ENCODE data around the gene IRAG1.

DNA sequence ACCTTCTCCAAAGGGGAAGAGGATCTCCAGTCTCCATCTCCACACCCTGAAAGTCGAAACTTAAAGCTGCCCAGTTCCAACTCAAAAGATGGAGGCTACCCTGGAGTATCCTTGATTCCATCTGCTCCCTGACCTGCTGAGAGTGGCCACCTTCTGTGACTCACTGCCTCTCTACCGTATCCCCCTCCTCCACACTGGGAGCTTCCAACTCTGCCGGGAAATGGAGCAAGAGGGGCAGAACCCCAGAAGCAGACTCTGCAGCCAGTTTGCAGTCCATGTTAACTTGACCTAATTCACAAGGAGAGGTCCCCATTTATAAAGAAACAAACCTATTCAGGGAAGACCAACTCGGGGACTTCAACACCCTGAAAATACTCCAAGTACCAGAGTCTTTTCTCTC lies 22.0 kb upstream of the IRAG1 start:
- TF ChIP-seq, protein P1, sequence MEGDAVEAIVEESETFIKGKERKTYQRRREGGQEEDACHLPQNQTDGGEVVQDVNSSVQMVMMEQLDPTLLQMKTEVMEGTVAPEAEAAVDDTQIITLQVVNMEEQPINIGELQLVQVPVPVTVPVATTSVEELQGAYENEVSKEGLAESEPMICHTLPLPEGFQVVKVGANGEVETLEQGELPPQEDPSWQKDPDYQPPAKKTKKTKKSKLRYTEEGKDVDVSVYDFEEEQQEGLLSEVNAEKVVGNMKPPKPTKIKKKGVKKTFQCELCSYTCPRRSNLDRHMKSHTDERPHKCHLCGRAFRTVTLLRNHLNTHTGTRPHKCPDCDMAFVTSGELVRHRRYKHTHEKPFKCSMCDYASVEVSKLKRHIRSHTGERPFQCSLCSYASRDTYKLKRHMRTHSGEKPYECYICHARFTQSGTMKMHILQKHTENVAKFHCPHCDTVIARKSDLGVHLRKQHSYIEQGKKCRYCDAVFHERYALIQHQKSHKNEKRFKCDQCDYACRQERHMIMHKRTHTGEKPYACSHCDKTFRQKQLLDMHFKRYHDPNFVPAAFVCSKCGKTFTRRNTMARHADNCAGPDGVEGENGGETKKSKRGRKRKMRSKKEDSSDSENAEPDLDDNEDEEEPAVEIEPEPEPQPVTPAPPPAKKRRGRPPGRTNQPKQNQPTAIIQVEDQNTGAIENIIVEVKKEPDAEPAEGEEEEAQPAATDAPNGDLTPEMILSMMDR (IDR thresholded peaks at IDR 0.05): no peak
- TF ChIP-seq ZFX (IDR thresholded peaks at IDR 0.05; ENCODE audit: borderline replicate concordance): no peak
